ENCODE measurements around the gene ANKRD23. TPM values are rescaled to one million over a fixed set of nuclear protein-coding genes. Genes with fewer than 3 reads are reported as not detected.
"Not testable (repeated sequence)": the region's sequence is repeated elsewhere in the genome, so short reads cannot be mapped to it uniquely, and the experiment has no call there.

Gene ANKRD23
- total RNA-seq, 1 donor from 2014 or later, result 2.8 TPM

- no peak for DNase-seq (ENCODE audit: low spot score)
Observed at GRCh38 chr2:96864343-96865091, 20.7 kb upstream of the ANKRD23 start.

GRCh38 chr2:96863575-96864342 lies 19.9 kb upstream of the ANKRD23 start:
- no peak for DNase-seq (ENCODE audit: low spot score)

- DNase-seq (ENCODE audit: low spot score), result not testable (repeated sequence)
Observed at GRCh38 chr2:96863056-96863455, 19.2 kb upstream of the ANKRD23 start.

- no peak for DNase-seq (ENCODE audit: low spot score)
Observed at GRCh38 chr2:96861074-96861473, 17.3 kb upstream of the ANKRD23 start.

GRCh38 chr2:96860065-96861029 lies 16.5 kb upstream of the ANKRD23 start:
- DNase-seq (ENCODE audit: low spot score), result no peak

- DNase-seq (ENCODE audit: low spot score), result no peak
Observed at GRCh38 chr2:96859681-96860064, 15.9 kb upstream of the ANKRD23 start.

- no peak for DNase-seq (ENCODE audit: low spot score)
Observed at GRCh38 chr2:96859099-96859649, 15.4 kb upstream of the ANKRD23 start.

GRCh38 chr2:96857667-96858372 lies 14.0 kb upstream of the ANKRD23 start, which contains the start of gene ANKRD39:
Gene ANKRD39, minus strand, starts transcription at chr2:96858016. Its CDS starts 29 bp downstream, at chr2:96857987.
- peak; percentile 98 for DNase-seq (ENCODE audit: low spot score)

- DNase-seq (ENCODE audit: low spot score), result no peak
Observed at GRCh38 chr2:96856776-96857666, 13.2 kb upstream of the ANKRD23 start.

- no peak for DNase-seq (ENCODE audit: low spot score)
Observed at GRCh38 chr2:96853321-96853720, 9.5 kb upstream of the ANKRD23 start.

GRCh38 chr2:96852667-96853066 lies 8.8 kb upstream of the ANKRD23 start:
- no peak for DNase-seq (ENCODE audit: low spot score)

- no peak for DNase-seq (ENCODE audit: low spot score)
Observed at GRCh38 chr2:96848264-96848663, 4.4 kb upstream of the ANKRD23 start.

GRCh38 chr2:96847586-96847985 lies 3.8 kb upstream of the ANKRD23 start:
- no peak for DNase-seq (ENCODE audit: low spot score)

GRCh38 chr2:96846825-96847224 lies 3.0 kb upstream of the ANKRD23 start:
- no peak for DNase-seq (ENCODE audit: low spot score)

GRCh38 chr2:96844405-96844808 lies 586 bp upstream of the ANKRD23 start:
- no peak for DNase-seq (ENCODE audit: low spot score)

GRCh38 chr2:96842600-96842999 lies 1.2 kb downstream of the ANKRD23 start:
- DNase-seq (ENCODE audit: low spot score), result no peak

GRCh38 chr2:96841701-96842495 lies 1.9 kb downstream of the ANKRD23 start:
- DNase-seq (ENCODE audit: low spot score), result no peak

Measured in mesenteric fat pad (tissue), 1 donor.